ENCODE data around the gene TBX15.

DNA sequence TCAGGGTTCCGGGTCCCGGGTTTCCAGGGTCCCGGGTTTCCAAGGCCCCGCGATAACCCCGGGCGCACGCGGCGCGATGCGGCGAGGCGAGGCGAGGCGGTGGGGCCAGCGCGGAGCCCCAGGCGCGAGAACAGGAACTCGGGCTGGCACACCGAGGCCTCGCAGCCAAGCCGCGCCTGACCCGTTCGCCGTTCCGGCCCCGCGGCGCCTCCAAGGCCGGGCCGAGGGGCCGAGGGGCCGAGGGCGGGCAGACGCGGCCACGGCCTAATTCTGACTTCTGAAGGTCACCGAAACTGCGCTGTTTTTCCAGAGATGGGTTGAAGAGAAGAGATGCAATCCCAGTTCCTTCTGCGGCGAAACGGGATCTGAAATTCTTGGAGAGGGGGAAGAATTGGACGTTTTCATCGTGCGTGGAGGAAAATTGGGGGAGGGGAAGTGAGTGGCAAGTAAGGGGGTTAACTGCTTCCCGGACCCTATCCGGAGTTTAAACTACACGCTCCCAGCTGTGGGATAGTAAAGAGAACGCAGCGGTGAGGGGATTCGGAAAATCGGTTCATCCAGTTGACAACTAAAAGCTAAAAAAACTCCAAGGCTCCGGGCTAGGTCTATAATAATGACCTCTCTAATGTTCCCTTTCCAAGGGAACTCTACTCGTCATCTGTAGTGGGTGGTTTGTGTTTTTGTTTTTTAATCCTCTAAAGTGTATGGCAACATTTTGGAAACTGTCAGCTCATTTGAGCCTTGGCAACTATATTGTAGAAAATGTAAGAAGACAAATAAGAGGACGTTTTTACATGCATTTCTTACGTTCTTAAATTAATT, 8.2 kb downstream of the TBX15 start:
- TF ChIP-seq, protein P1, sequence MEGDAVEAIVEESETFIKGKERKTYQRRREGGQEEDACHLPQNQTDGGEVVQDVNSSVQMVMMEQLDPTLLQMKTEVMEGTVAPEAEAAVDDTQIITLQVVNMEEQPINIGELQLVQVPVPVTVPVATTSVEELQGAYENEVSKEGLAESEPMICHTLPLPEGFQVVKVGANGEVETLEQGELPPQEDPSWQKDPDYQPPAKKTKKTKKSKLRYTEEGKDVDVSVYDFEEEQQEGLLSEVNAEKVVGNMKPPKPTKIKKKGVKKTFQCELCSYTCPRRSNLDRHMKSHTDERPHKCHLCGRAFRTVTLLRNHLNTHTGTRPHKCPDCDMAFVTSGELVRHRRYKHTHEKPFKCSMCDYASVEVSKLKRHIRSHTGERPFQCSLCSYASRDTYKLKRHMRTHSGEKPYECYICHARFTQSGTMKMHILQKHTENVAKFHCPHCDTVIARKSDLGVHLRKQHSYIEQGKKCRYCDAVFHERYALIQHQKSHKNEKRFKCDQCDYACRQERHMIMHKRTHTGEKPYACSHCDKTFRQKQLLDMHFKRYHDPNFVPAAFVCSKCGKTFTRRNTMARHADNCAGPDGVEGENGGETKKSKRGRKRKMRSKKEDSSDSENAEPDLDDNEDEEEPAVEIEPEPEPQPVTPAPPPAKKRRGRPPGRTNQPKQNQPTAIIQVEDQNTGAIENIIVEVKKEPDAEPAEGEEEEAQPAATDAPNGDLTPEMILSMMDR (IDR thresholded peaks at IDR 0.05), result no peak
- TF ChIP-seq POLR2A (IDR thresholded peaks at IDR 0.05), result no peak
